Measurements from ENCODE around the gene ABCC8. TPM values are rescaled to one million over a fixed set of nuclear protein-coding genes. Genes with fewer than 3 reads are reported as not detected.

Gene ABCC8
- polyA plus RNA-seq, 3 donors, result not detected

- H3K36me3 ChIP-seq (replicated peaks in 1 of 2; ENCODE audit: control insufficient read depth in 1 of 2, insufficient read depth in 2 of 2, low read length in 2 of 2), result no peaks in the 10 kb centered on the region
- no peak overlapping the region for H2AFZ ChIP-seq (ENCODE audit: insufficient read depth, low read depth, low read length, poor library complexity, severe bottlenecking)
- no peak overlapping the region for H3K27ac ChIP-seq (ENCODE audit: low read depth in 1 of 2, low read length in 2 of 2)
- no peaks in the 10 kb centered on the region for H3K79me2 ChIP-seq (ENCODE audit: insufficient read depth, low read length)
- no peak overlapping the region for H3K4me3 Mint-ChIP-seq
- no peak overlapping the region for H3K9ac ChIP-seq (ENCODE audit: insufficient read depth, low read length, poor library complexity, severe bottlenecking)
- intact Hi-C loops (cut with micrococcal nuclease), result no loop called here
- H3K4me3 ChIP-seq (replicated peaks in 1 of 3; ENCODE audit: low read depth in 2 of 3, low read length in 3 of 3), result no peak overlapping the region
- no peak overlapping the region for H3K4me2 ChIP-seq (replicated peaks; ENCODE audit: extremely low read depth, low read length, poor library complexity, severe bottlenecking)
- no peaks in the 10 kb centered on the region for H3K4me1 Mint-ChIP-seq
- no peaks in the 10 kb centered on the region for H3K36me3 Mint-ChIP-seq
- H3K4me1 ChIP-seq (ENCODE audit: control insufficient read depth in 1 of 2, insufficient read depth in 2 of 2, low read length in 2 of 2), result no peaks in the 10 kb centered on the region
- H3K9me3 ChIP-seq (replicated peaks in 1 of 2; ENCODE audit: control insufficient read depth in 1 of 2, insufficient read depth in 1 of 2, low read length in 2 of 2), result no peaks in the 10 kb centered on the region
- TF ChIP-seq CTCF (IDR thresholded peaks at IDR 0.05), result no peak
- peaks cover 0 to 5% (median 1%) of the 10 kb centered on the region in 7 donors for H3K9me3 Mint-ChIP-seq
- no peak overlapping the region for H3K27ac Mint-ChIP-seq
- H4K20me1 ChIP-seq (ENCODE audit: insufficient read depth, low read length), result no peaks in the 10 kb centered on the region
- H3K27me3 Mint-ChIP-seq (ENCODE audit: low read depth in 3 of 3), result peaks cover 0 to 4% (median 1%) of the 10 kb centered on the region in 3 donors
- 96% methylated on average over 7 of the region's 9 CpGs for WGBS (ENCODE audit: insufficient coverage)
- H3K27me3 ChIP-seq (ENCODE audit: control insufficient read depth in 2 of 2, insufficient read depth in 2 of 2, low read length in 2 of 2), result no peaks in the 10 kb centered on the region
- DNase-seq, result no peak
Measured at GRCh38 chr11:17412488-17413180, 64.0 kb downstream of the ABCC8 start.

GRCh38 chr11:17411418-17411817, 65.2 kb downstream of the ABCC8 start:
- H3K9me3 ChIP-seq (replicated peaks in 1 of 2; ENCODE audit: control insufficient read depth in 1 of 2, insufficient read depth in 1 of 2, low read length in 2 of 2), result no peaks in the 10 kb centered on the region
- no peak overlapping the region for H3K4me3 ChIP-seq (replicated peaks in 1 of 3; ENCODE audit: low read depth in 2 of 3, low read length in 3 of 3)
- H4K20me1 ChIP-seq (ENCODE audit: insufficient read depth, low read length), result no peaks in the 10 kb centered on the region
- no peak overlapping the region for H3K27ac Mint-ChIP-seq
- H3K4me1 ChIP-seq (ENCODE audit: control insufficient read depth in 1 of 2, insufficient read depth in 2 of 2, low read length in 2 of 2), result no peaks in the 10 kb centered on the region
- no peaks in the 10 kb centered on the region for H3K36me3 Mint-ChIP-seq
- H3K9ac ChIP-seq (ENCODE audit: insufficient read depth, low read length, poor library complexity, severe bottlenecking), result no peak overlapping the region
- no peaks in the 10 kb centered on the region for H3K4me1 Mint-ChIP-seq
- peaks cover 0 to 7% (median 2%) of the 10 kb centered on the region in 7 donors for H3K9me3 Mint-ChIP-seq
- H3K27me3 ChIP-seq (ENCODE audit: control insufficient read depth in 2 of 2, insufficient read depth in 2 of 2, low read length in 2 of 2), result no peaks in the 10 kb centered on the region
- WGBS (ENCODE audit: insufficient coverage), result 94% methylated on average over 2 of the region's 6 CpGs
- no peaks in the 10 kb centered on the region for H3K79me2 ChIP-seq (ENCODE audit: insufficient read depth, low read length)
- H3K36me3 ChIP-seq (replicated peaks in 1 of 2; ENCODE audit: control insufficient read depth in 1 of 2, insufficient read depth in 2 of 2, low read length in 2 of 2), result no peaks in the 10 kb centered on the region
- no peak overlapping the region for H3K4me3 Mint-ChIP-seq
- no peak overlapping the region for H2AFZ ChIP-seq (ENCODE audit: insufficient read depth, low read depth, low read length, poor library complexity, severe bottlenecking)
- H3K4me2 ChIP-seq (replicated peaks; ENCODE audit: extremely low read depth, low read length, poor library complexity, severe bottlenecking), result no peak overlapping the region
- DNase-seq, result no peak
- TF ChIP-seq CTCF (IDR thresholded peaks at IDR 0.05), result no peak
- no peak overlapping the region for H3K27ac ChIP-seq (ENCODE audit: low read depth in 1 of 2, low read length in 2 of 2)
- peaks cover 0 to 6% (median 4%) of the 10 kb centered on the region in 3 donors for H3K27me3 Mint-ChIP-seq (ENCODE audit: low read depth in 3 of 3)
- intact Hi-C loops (cut with micrococcal nuclease), result no loop called here

All from CD14-positive monocyte (primary cell).